ENCODE results near the gene GALNT13. TPM values are rescaled to one million over a fixed set of nuclear protein-coding genes. Genes with fewer than 3 reads are reported as not detected.

GALNT13 gene
- total RNA-seq, 1 donor from 2014 or later: not detected

- no peaks in the 10 kb centered on the region for H3K4me1 Mint-ChIP-seq
- no peak overlapping the region for H3K4me3 Mint-ChIP-seq
- H3K9me3 Mint-ChIP-seq: peaks cover 5% of the 10 kb centered on the region
- H3K27me3 Mint-ChIP-seq: no peaks in the 10 kb centered on the region
- H3K36me3 Mint-ChIP-seq (ENCODE audit: low read depth): no peaks in the 10 kb centered on the region
- ATAC-seq (ENCODE audit: low read depth) (no peak), DNase-seq (no peak)
- TF ChIP-seq CTCF (IDR thresholded peaks at IDR 0.05): no peak
- no peak overlapping the region for H3K27ac Mint-ChIP-seq
- ChIA-PET POLR2A (no interaction called here), CTCF (no interaction called here)
- intact Hi-C loops (cut with micrococcal nuclease): no loop called here
Observed at GRCh38 chr2:154158101-154158500, 286.4 kb downstream of the GALNT13 start.

DNA sequence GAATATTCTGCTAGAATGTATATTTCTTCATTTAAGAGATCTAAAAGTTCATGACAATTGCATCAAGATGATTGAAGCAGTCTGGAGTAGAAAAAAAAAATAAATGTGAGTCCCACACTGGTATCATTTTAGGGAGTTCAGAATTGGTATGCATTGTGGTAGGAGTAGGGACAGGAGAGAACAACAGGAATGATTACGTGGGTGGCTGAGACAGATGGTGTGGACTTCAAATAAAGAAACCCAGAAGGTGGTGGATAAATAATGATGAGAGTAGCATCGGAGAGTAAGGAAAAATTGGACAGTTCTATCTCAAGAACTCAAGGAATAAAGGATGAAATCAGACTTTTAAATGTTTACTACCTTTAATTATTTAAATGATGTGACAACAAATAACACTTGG, 289.6 kb downstream of the GALNT13 start:
- no peak overlapping the region for H3K27ac Mint-ChIP-seq
- H3K4me1 Mint-ChIP-seq: no peaks in the 10 kb centered on the region
- intact Hi-C loops (cut with micrococcal nuclease): no loop called here
- DNase-seq (no peak), ATAC-seq (ENCODE audit: low read depth) (no peak)
- H3K9me3 Mint-ChIP-seq: peaks cover 5% of the 10 kb centered on the region
- ChIA-PET POLR2A (no interaction called here), CTCF (no interaction called here)
- H3K4me3 Mint-ChIP-seq: no peak overlapping the region
- TF ChIP-seq CTCF (IDR thresholded peaks at IDR 0.05): no peak
- H3K27me3 Mint-ChIP-seq: no peaks in the 10 kb centered on the region
- H3K36me3 Mint-ChIP-seq (ENCODE audit: low read depth): no peaks in the 10 kb centered on the region

DNA sequence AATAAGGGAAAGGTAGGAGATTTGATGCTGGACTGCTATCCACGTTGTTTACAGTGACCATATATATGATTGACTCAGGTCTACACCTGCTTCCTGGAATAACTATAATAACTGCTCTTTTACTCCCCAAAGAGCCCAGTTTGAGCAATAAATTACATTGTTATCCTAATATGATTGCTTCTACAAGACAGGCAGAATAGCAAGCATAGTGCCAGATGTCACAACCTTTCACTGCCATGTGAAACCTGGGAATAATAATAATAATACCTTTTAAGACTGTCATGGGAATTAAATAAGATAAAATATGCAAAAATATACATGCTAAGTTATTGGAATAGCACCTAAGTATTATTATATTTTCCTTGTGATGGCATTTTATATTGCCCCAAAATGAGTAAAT, 298.7 kb downstream of the GALNT13 start:
- ChIA-PET POLR2A (no interaction called here), CTCF (no interaction called here)
- Mint-ChIP-seq H3K9me3 (peaks cover 4% of the 10 kb centered on the region), H3K4me1 (no peaks in the 10 kb centered on the region), H3K27ac (no peak overlapping the region), H3K4me3 (no peak overlapping the region), H3K36me3 (ENCODE audit: low read depth) (no peaks in the 10 kb centered on the region), H3K27me3 (no peaks in the 10 kb centered on the region)
- TF ChIP-seq CTCF (IDR thresholded peaks at IDR 0.05): no peak
- ATAC-seq (ENCODE audit: low read depth): no peak
- intact Hi-C loops (cut with micrococcal nuclease): no loop called here
- DNase-seq: no peak

GRCh38 chr2:154173164-154173563, 301.4 kb downstream of the GALNT13 start:
- intact Hi-C loops (cut with micrococcal nuclease): no loop called here
- Mint-ChIP-seq H3K4me3 (no peak overlapping the region), H3K36me3 (ENCODE audit: low read depth) (no peaks in the 10 kb centered on the region), H3K27me3 (no peaks in the 10 kb centered on the region), H3K4me1 (no peaks in the 10 kb centered on the region), H3K27ac (no peak overlapping the region), H3K9me3 (peaks cover 6% of the 10 kb centered on the region)
- ChIA-PET POLR2A (no interaction called here), CTCF (no interaction called here)
- no peak for TF ChIP-seq CTCF (IDR thresholded peaks at IDR 0.05)
- DNase-seq: no peak
- no peak for ATAC-seq (ENCODE audit: low read depth)

DNA sequence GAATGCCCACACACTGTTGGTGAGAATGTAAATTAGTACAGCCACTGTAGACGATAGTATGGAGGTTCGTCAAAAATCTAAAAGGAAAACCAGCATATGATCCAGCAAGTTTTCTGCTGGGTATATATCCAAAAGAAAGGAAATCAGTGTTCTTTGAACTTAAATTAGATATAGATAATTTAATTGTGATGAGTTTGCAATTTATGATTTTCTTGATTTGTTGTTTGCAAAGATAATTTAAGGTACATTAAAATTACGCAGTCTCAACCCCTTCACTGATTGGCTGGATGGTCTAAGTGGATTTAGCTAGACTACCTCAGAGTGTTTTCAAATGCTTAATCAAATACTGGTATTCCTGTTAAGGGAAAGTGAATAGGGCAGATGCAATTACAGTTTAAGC, 302.2 kb downstream of the GALNT13 start:
- intact Hi-C loops (cut with micrococcal nuclease): no loop called here
- Mint-ChIP-seq H3K9me3 (peaks cover 6% of the 10 kb centered on the region), H3K27ac (no peak overlapping the region), H3K4me1 (no peaks in the 10 kb centered on the region), H3K4me3 (no peak overlapping the region), H3K36me3 (ENCODE audit: low read depth) (no peaks in the 10 kb centered on the region), H3K27me3 (no peaks in the 10 kb centered on the region)
- ChIA-PET POLR2A (no interaction called here), CTCF (no interaction called here)
- ATAC-seq (ENCODE audit: low read depth): no peak
- no peak for TF ChIP-seq CTCF (IDR thresholded peaks at IDR 0.05)
- DNase-seq: no peak

Measured in activated B cell treated with CpG ODN at 0.5 μM for 24 hours (primary cell).